Muscle layer of colon (tissue), 2 donors: Measurements from ENCODE around the gene CLCNKA.
"Not testable (repeated sequence)": the region's sequence is repeated elsewhere in the genome, so short reads cannot be mapped to it uniquely, and the experiment has no call there.

ENCODE experiments used
- H3K27ac ChIP-seq: one replicate; pipeline ENCODE4 v1.7.0; 2013; ENCODE audit warnings: low read depth, mild to moderate bottlenecking, low read length, moderate library complexity
- H3K27me3 ChIP-seq, 2 donors: one replicate each; pipeline ENCODE4 v1.7.0; 2013; ENCODE audit warnings: low read length in 2 of 2, mild to moderate bottlenecking in 2 of 2; ENCODE audit not compliant: insufficient read depth in 2 of 2, control insufficient read depth in 1 of 2
- H3K36me3 ChIP-seq: one replicate; pipeline ENCODE4 v1.7.0; 2013; ENCODE audit warnings: mild to moderate bottlenecking, low read length; ENCODE audit not compliant: insufficient read depth
- H3K4me1 ChIP-seq: one replicate; pipeline ENCODE4 v1.7.0; 2013; ENCODE audit warnings: mild to moderate bottlenecking, low read length; ENCODE audit not compliant: insufficient read depth
- H3K4me3 ChIP-seq, 2 donors: one replicate each; pipeline ENCODE4 v1.7.0; 2013; ENCODE audit warnings: low read length in 2 of 2, low read depth in 1 of 2, mild to moderate bottlenecking in 1 of 2, moderate library complexity in 1 of 2
- H3K9ac ChIP-seq: one replicate; pipeline ENCODE4 v1.7.0; 2013; ENCODE audit warnings: low read length
- H3K9me3 ChIP-seq: one replicate; pipeline ENCODE4 v1.7.0; 2013; ENCODE audit warnings: mild to moderate bottlenecking, low read length
- donor health status: abdominal sarcoma.
- donor health status: Adenocarcinoma of cecum.

The CLCNKA gene

DNA sequence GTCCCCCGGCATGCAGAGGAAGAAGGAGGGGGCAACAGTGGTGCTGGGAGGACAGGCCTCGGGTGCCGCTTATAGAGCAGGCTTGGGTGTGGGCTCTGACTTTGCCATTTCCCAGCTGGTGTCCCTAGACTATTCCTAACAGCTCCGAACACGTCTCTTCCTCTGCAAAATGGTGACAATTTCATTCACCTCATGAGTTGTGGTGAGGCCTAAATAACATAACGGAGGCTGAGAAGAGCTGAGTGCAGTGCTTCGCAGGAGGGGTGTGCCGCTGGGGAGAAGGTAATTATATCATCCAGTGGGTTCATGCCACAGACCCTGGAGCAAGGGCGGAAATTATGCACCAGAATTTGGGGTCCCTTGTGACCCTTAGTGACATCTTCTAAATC is 40.8 kb downstream of the CLCNKA start:
- not testable (repeated sequence) for H3K4me1 ChIP-seq, H3K27me3 ChIP-seq, H3K4me3 ChIP-seq, H3K27ac ChIP-seq, H3K9me3 ChIP-seq, H3K36me3 ChIP-seq, H3K9ac ChIP-seq

DNA sequence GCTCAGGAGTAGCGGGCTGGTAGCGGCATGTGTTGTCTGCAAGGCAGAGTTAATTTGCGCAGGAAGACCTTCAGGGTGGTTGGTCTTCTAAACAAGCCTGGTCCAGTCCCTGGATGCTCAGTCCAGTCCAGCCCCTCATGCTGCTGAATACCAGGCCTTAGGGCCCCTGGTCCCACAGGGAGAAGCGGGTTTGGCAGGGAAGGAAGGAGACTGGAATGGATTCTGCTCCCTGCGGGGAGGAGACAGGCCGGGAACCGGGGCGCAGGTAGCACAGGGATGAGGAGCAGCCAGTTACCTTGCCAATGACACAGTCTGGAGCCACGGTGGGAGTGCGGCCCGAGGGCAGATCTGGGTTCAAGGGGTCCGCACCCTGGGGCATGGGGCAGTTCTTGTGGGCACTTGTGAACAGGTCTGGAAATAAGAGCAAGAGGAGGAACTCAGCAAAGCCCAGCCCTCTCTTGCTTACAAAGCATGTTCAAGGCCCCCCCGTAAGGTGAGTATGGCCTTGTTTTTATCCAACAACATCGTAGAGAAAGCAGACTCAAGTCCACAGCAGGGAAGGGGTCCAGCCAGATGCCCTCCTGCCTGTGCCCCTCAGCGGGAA is 41.5 kb downstream of the CLCNKA start:
- Histone ChIP-seq H3K27ac (no peak overlapping the region), H3K27me3 (no peaks in the 10 kb centered on the region)

DNA sequence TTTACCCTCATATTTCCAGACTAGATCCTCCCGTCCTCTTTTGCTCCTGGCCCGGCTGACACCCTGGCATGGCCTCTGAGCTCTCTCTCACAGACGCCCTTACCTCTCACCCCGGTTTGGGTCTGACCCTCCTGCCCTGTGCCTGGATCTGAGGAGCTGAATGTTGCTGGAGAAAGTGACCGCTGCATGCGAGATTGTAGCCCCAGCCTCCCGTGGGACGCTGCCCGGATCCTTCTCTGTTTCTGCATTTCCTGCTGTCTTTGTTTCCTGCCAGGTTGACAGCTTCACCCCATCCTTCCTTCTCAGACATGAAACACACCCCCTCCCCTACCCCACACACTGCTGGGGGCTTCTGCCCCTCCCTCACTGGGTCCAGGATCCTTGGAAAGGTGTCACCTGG is 42.1 kb downstream of the CLCNKA start:
- H3K4me3 ChIP-seq = no peak overlapping the region
- no peaks in the 10 kb centered on the region for H3K9me3 ChIP-seq
- H3K27me3 ChIP-seq = no peaks in the 10 kb centered on the region
- no peak overlapping the region for H3K27ac ChIP-seq
- no peaks in the 10 kb centered on the region for H3K36me3 ChIP-seq
- H3K4me1 ChIP-seq = peaks cover 7% of the 10 kb centered on the region
- no peak overlapping the region for H3K9ac ChIP-seq

More for the DNA sequence above, 41.5 kb downstream of the CLCNKA start:
- Histone ChIP-seq H3K9ac (no peak overlapping the region), H3K36me3 (no peaks in the 10 kb centered on the region), H3K4me3 (no peak overlapping the region), H3K9me3 (no peaks in the 10 kb centered on the region), H3K4me1 (peaks cover 3% of the 10 kb centered on the region)

DNA sequence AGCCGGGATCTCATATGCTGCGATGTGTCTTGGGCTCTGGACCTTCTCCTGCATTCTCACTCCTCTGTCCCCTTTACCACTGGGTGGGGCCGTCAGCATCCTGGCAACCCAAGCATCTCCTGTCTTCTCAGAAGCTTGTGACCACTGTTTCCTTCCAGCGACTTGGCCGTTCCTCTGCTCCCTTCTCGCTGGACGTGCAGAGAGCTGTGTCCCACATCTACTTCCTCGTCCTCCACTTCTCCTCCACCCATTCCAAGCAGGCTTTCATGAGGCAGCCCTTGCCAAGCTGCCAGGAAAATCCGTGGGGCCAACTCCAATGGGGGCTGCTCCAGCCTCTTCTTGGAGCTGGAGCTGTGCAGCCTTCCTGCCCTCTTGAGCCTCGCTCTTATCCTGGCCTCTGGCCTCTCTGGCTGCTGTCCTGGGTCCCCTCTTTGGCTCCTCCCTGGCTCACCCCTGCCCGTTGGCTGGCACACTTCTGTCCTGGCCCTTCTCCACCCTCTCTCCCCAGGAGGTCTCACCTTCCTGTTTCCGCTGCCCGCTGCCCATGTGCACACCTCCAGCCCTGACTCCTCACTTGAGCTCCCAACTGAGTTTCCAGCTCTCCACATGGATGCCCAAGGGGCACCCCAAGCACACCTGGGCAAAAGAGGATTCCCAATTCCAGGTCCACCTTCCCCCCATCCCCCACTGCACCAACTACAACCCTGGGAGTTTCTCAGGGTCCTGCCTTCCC is 42.9 kb downstream of the CLCNKA start:
- no peak overlapping the region for H3K4me3 ChIP-seq
- H3K9ac ChIP-seq = no peak overlapping the region
- peaks cover 7% of the 10 kb centered on the region for H3K4me1 ChIP-seq
- H3K36me3 ChIP-seq = no peaks in the 10 kb centered on the region
- no peaks in the 10 kb centered on the region for H3K9me3 ChIP-seq
- no peaks in the 10 kb centered on the region for H3K27me3 ChIP-seq
- no peak overlapping the region for H3K27ac ChIP-seq

DNA sequence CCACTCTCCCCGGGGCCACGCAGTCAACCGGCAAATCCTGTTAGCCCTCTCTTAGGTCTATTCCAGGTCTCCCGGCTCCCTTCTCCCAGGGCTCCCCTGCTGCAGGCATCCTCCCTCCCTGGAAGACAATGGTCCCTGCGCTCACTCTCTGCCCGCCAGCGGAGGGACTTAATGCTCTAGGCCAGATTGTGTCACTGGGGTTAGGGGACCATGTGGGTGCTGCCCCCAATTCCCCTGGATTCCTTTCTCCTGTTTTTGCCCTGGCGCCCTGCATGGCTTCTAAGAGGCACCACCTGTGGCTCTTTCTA is 43.4 kb downstream of the CLCNKA start:
- Histone ChIP-seq H3K4me1 (peaks cover 7% of the 10 kb centered on the region), H3K27ac (no peak overlapping the region), H3K9me3 (no peaks in the 10 kb centered on the region), H3K27me3 (no peaks in the 10 kb centered on the region), H3K9ac (no peak overlapping the region), H3K4me3 (no peak overlapping the region), H3K36me3 (no peaks in the 10 kb centered on the region)

DNA sequence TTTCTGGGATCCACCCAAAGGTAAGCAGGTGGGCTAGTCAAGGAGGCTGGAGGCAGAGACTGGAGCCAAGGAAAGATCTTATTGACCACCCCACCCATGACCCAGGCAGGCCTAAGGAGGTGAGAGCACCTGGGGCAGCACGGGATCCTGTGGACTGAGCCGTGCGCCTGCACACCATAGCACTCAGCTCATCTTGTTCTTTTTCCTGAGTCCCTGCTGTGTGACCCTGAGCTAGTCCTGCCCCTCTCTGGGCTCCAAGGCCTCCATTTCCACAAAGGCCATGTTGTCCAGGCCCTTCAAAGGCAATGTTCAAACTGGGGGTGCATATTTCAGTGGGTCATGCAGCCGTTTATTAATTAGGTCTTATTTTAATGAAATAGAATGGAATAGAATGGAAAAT is 44.4 kb downstream of the CLCNKA start:
- Histone ChIP-seq H3K4me1 (peaks cover 7% of the 10 kb centered on the region), H3K9me3 (no peaks in the 10 kb centered on the region), H3K36me3 (no peaks in the 10 kb centered on the region), H3K27ac (no peak overlapping the region), H3K27me3 (no peaks in the 10 kb centered on the region), H3K4me3 (no peak overlapping the region), H3K9ac (no peak overlapping the region)

DNA sequence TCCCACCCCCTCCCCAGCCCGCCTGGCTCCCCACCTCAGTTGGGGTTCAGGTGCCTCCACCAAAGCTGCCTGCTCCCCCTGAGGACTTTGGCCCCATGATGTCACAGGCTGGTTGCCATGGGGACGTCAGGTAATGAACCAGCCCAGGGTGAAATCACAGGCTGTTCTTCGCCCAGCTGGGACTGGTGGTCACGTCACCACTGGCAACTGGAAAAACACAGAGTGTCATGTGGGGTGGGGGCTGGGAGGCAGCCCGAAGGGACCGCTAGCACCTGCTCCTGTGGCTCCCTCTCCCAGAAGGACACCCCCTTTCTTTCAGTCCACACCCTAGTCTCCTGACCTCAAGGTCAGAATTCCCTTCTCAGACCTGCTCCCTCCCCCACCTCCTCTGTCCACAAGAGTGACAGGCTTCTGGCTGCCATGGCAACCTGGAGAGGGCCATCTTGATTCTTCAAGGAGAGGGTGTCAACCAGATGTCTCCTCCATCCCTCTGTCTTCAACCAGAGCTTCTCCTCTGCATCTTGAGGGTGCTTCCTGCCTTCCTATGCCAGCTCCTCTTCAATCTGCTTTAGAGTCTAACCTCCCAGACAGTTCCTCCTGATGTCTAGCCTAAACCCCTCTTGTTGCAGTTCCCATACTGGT is 45.4 kb downstream of the CLCNKA start:
- Histone ChIP-seq H3K4me3 (no peak overlapping the region), H3K9ac (no peak overlapping the region), H3K9me3 (no peaks in the 10 kb centered on the region), H3K27ac (no peak overlapping the region), H3K4me1 (peaks cover 7% of the 10 kb centered on the region), H3K27me3 (no peaks in the 10 kb centered on the region), H3K36me3 (no peaks in the 10 kb centered on the region)

DNA sequence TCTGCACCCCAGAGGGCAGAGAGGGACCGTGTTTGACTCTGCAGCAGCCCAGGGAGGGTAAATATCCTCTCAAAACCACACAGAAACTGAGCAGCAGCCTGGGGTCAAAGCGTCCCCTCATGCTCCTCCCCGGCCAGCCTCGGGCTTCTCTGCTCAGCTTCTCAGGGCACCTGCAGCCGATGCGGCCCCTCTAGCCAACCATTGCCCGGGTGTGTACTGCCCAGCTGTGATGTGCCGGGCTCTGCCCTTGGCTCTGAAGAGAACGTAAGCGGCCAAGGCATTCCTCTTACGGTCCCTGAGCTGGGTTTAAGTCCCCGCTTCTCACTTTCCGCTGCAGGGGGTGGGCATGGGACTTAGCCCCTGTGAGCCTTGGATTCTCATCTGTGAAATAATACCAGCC is 46.1 kb downstream of the CLCNKA start:
- no peak overlapping the region for H3K4me3 ChIP-seq
- no peak overlapping the region for H3K9ac ChIP-seq
- H3K27ac ChIP-seq = no peak overlapping the region
- no peaks in the 10 kb centered on the region for H3K36me3 ChIP-seq
- peaks cover 7% of the 10 kb centered on the region for H3K4me1 ChIP-seq
- no peaks in the 10 kb centered on the region for H3K9me3 ChIP-seq
- H3K27me3 ChIP-seq = no peaks in the 10 kb centered on the region

DNA sequence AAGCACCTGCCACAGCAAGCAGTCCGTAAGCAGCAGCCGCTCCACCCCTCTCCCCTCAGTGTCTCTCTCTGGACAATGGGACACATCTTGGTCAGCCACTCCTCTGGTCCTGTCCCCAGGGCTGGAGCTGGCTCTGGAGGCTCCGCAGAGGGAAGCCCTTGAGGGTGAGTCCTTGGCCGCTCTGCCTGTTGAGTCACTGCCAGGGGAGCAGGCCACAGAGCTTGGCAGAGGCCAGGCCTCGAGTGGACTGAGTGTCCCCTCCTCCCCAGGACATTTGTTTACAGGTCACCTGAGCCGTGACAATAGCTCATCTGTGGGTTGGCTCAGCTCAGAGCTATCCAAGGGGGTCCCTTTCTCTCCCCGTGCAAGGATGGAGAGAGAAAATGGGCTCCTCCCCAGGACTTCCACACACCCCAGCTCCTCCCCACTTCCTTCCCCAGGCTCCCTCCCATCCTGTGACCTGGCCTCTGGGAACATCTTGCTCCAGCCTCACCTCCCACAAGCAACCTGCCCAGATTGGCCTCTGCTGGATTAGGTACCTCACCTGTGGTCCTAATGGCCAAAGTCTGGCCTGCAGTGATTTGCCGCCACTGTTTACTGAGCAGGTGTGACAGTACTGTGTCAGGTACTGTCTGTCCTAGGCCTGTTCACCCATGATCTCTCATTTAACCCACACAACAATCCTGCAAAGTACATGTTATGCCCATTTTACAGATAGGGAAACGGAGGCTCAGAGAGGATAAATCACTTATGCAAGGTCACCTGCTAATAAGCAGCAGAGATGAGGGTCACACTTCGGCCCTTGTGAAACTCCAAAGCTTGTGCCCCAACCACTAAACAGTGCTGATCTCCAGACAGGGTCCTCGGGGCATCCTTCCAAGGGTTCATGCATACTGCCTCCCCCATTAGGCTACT is 46.8 kb downstream of the CLCNKA start:
- Histone ChIP-seq H3K4me1 (peaks cover 7% of the 10 kb centered on the region), H3K9me3 (no peaks in the 10 kb centered on the region), H3K27ac (no peak overlapping the region), H3K9ac (no peak overlapping the region), H3K36me3 (no peaks in the 10 kb centered on the region), H3K4me3 (no peak overlapping the region), H3K27me3 (no peaks in the 10 kb centered on the region)

DNA sequence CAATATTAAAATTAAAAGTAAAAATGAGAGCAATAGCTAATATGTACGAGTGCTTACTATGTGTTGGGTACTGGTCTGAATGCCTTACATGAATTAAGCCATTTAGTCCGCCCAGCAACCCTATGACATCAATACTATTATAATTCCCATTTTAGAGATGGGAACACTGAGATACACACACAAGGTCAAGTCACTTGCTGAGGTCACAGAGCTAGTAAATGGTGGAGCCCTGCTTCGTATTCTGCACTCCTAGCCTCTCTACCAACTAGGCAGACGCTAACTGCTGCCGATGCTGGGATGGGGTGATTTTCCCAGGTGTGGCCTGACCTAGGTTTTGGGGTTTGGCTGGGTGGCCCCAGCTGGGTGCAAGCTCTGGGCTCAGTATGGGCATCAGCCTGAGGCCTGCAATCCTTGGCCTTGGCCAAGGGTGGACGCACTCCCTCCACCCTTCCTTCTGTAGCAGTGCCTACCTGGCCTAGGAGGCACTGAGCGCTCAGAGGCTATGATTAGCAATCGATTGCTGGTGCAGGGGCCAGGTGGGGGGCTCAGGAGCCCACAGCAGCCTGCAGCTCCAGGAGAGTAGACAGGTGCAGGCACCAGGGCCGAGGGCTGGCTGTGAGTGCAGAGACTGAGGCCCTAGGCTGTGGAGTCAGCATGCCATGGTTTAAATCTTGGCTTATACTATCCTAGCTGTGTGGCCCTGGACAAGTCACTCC is 49.0 kb downstream of the CLCNKA start:
- Histone ChIP-seq H3K9ac (no peak overlapping the region), H3K4me1 (peaks cover 22% of the 10 kb centered on the region), H3K36me3 (no peaks in the 10 kb centered on the region), H3K27me3 (no peaks in the 10 kb centered on the region), H3K4me3 (no peak overlapping the region), H3K9me3 (no peaks in the 10 kb centered on the region), H3K27ac (no peak overlapping the region)

DNA sequence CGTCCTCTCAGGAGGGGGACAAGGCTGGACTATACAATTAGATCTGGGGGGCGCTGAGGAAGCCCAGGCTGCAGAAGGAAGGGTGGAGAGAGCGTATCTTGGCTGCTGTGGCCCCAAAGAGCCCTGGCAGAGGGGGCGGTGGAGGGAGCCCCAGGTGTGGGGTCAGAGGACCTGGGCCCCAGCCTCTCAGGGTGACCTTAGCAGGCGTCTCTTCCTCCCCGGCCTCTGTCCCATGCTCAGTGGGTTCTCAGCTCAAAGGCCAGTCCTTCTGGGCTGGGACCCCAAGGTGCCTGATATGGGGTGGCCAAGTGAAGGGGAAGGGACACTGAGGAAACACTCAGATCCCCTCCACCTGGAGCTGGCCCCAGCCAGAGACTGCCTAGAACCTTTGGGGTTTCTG is 49.8 kb downstream of the CLCNKA start:
- Histone ChIP-seq H3K36me3 (no peaks in the 10 kb centered on the region), H3K27me3 (no peaks in the 10 kb centered on the region), H3K4me1 (peaks cover 22% of the 10 kb centered on the region), H3K27ac (no peak overlapping the region), H3K4me3 (no peak overlapping the region), H3K9ac (no peak overlapping the region), H3K9me3 (no peaks in the 10 kb centered on the region)
